HEK293 (cell line): ENCODE results near the gene SF3B2.

Experiments used
- CTCF ChIA-PET: fragments of 350-600 bp; formaldehyde crosslinking; extraction: SDS; loops from one replicate; lab custom pipeline; 2021; ENCODE audit warnings: antibody characterized with exemption; lab: Yijun Ruan, JAX
- POLR2A ChIA-PET: fragments of 300-600 bp; formaldehyde crosslinking; extraction: SDS; loops from one replicate; lab custom pipeline; 2020; ENCODE audit warnings: antibody characterized with exemption, inconsistent platforms; lab: Yijun Ruan, JAX
- H3K27ac ChIP-seq: fragments of 200-500 bp; sonication (Bioruptor generic); 2 replicates; pipeline ENCODE4 v1.5.1; 2014; ENCODE audit warnings: low read depth, low read length, control low read depth, inconsistent platforms; ENCODE audit errors: extremely low read depth
- H3K36me3 ChIP-seq, 2 experiments: fragments of 200-500 bp in 1 of 2; sonication (Bioruptor generic) in 1 of 2; 1 replicate in 1 of 2; 2 replicates in 1 of 2; pipeline ENCODE4 v1.5.1; 2014 to 2017; ENCODE audit warnings: inconsistent platforms in 2 of 2, low read length in 2 of 2; ENCODE audit not compliant: control insufficient read depth in 2 of 2, insufficient read depth in 1 of 2
- H3K4me1 ChIP-seq: fragments of 200-500 bp; sonication (Bioruptor generic); 2 replicates; pipeline ENCODE4 v1.5.1; 2014; ENCODE audit warnings: mild to moderate bottlenecking, low read length, inconsistent platforms; ENCODE audit not compliant: control insufficient read depth, insufficient read depth
- H3K4me3 ChIP-seq: 2 replicates; pipeline ENCODE4 v1.5.1; 2011; ENCODE audit warnings: low read depth, mild to moderate bottlenecking, control low read depth, low read length, moderate library complexity
- H3K9me3 ChIP-seq: fragments of 200-500 bp; sonication (Bioruptor generic); 2 replicates; pipeline ENCODE4 v1.5.1; 2014; ENCODE audit warnings: low read depth, low read length, inconsistent platforms; ENCODE audit not compliant: control insufficient read depth, insufficient read depth
- GFI1B ChIP-seq: fragments of 450-650 bp; formaldehyde crosslinking; IDR thresholded peaks from 2 replicates; pipeline ENCODE4 v1.5.1; 2016; ENCODE audit warnings: missing biosample characterization, missing genetic modification characterization
- IKZF3 ChIP-seq: fragments of 450-650 bp; IDR thresholded peaks from 2 replicates; pipeline ENCODE4 v1.5.0; 2018; ENCODE audit warnings: missing biosample characterization, mild to moderate bottlenecking, missing genetic modification characterization, moderate library complexity
- KLF16 ChIP-seq: fragments of 450-650 bp; formaldehyde crosslinking; IDR thresholded peaks from 2 replicates; pipeline ENCODE4 v1.5.1; 2017; ENCODE audit warnings: missing biosample characterization, missing genetic modification characterization
- KLF9 ChIP-seq: fragments of 450-650 bp; formaldehyde crosslinking; IDR thresholded peaks from 2 replicates; pipeline ENCODE4 v1.5.1; 2016; ENCODE audit warnings: missing biosample characterization, missing genetic modification characterization, low read depth
- PATZ1 ChIP-seq: fragments of 450-650 bp; formaldehyde crosslinking; IDR thresholded peaks from 2 replicates; pipeline ENCODE4 v1.5.1; 2016; ENCODE audit warnings: missing biosample characterization, missing genetic modification characterization
- SP7 ChIP-seq: fragments of 450-650 bp; formaldehyde crosslinking; IDR thresholded peaks from 2 replicates; pipeline ENCODE4 v1.5.1; 2016; ENCODE audit warnings: missing biosample characterization, missing genetic modification characterization
- ZBTB49 ChIP-seq: fragments of 450-650 bp; formaldehyde crosslinking; IDR thresholded peaks from 2 replicates; pipeline ENCODE4 v1.5.1; 2016; ENCODE audit warnings: missing biosample characterization, missing genetic modification characterization, low read depth
- ZIC2 ChIP-seq: fragments of 450-650 bp; formaldehyde crosslinking; IDR thresholded peaks from 2 replicates; pipeline ENCODE4 v1.5.1; 2016; ENCODE audit warnings: missing biosample characterization, missing genetic modification characterization
- ZNF146 ChIP-seq: fragments of 450-650 bp; formaldehyde crosslinking; IDR thresholded peaks from 2 replicates; pipeline ENCODE4 v1.5.1; 2016; ENCODE audit warnings: missing biosample characterization, missing genetic modification characterization
- ZNF362 ChIP-seq: fragments of 450-650 bp; formaldehyde crosslinking; IDR thresholded peaks from 2 replicates; pipeline ENCODE4 v1.5.1; 2016; ENCODE audit warnings: missing biosample characterization, missing genetic modification characterization
- ZNF423 ChIP-seq: fragments of 450-650 bp; formaldehyde crosslinking; IDR thresholded peaks from 2 replicates; pipeline ENCODE4 v1.5.1; 2016; ENCODE audit warnings: missing biosample characterization, missing genetic modification characterization
- ZNF544 ChIP-seq: fragments of 450-650 bp; formaldehyde crosslinking; IDR thresholded peaks from 2 replicates; pipeline ENCODE4 v1.5.0; 2017; ENCODE audit warnings: missing biosample characterization, missing genetic modification characterization
- ZNF549 ChIP-seq: fragments of 450-650 bp; IDR thresholded peaks from 2 replicates; pipeline ENCODE4 v1.5.1; 2018; ENCODE audit warnings: missing biosample characterization, missing genetic modification characterization, mild to moderate bottlenecking, inconsistent platforms, moderate library complexity
- ZNF580 ChIP-seq: fragments of 450-650 bp; formaldehyde crosslinking; IDR thresholded peaks from 2 replicates; pipeline ENCODE4 v1.5.1; 2016; ENCODE audit warnings: missing biosample characterization, missing genetic modification characterization
- ZNF645 ChIP-seq: fragments of 450-650 bp; formaldehyde crosslinking; IDR thresholded peaks from 2 replicates; pipeline ENCODE4; 2016; ENCODE audit warnings: missing biosample characterization, missing genetic modification characterization
- ZNF768 ChIP-seq: fragments of 450-650 bp; formaldehyde crosslinking; IDR thresholded peaks from 2 replicates; pipeline ENCODE4 v1.5.1; 2018; ENCODE audit warnings: missing biosample characterization, mild to moderate bottlenecking, missing genetic modification characterization
- ZSCAN4 ChIP-seq: fragments of 450-650 bp; formaldehyde crosslinking; IDR thresholded peaks from 2 replicates; pipeline ENCODE4 v1.5.1; 2017; ENCODE audit warnings: missing biosample characterization, missing genetic modification characterization

SF3B2 gene

GRCh38 chr11:66006891-66007176 is 45.3 kb upstream of the SF3B2 start (continued):
- TF ChIP-seq ZSCAN4 (tag by site-specific recombination): no peak

- Histone ChIP-seq H3K9me3 (no peaks in the 10 kb centered on the region), H3K4me1 (no peaks in the 10 kb centered on the region), H3K36me3 (peaks cover 0 to 31% of the 10 kb centered on the region in 2 experiments; a peak in 1 of 3 replicates), H3K27ac (no peak overlapping the region), H3K4me3 (no peak overlapping the region)
- TF ChIP-seq ZNF544 (tag by site-specific recombination) (no peak), ZNF362 (tag by site-specific recombination) (no peak), IKZF3 (no peak), ZNF146 (tag by site-specific recombination) (no peak), SP7 (tag by site-specific recombination) (peak; percentile 53; the same call in 1 of the 2 replicates), PATZ1 (tag by site-specific recombination) (0 out of 2 replicates have a peak, but pooled peaks have one; percentile 21), ZBTB49 (tag by site-specific recombination) (no peak), ZNF549 (tag by site-specific recombination) (no peak), GFI1B (tag by site-specific recombination) (no peak), ZNF423 (tag by site-specific recombination) (no peak), ZIC2 (tag by site-specific recombination) (peak; percentile 61)
- ChIA-PET CTCF (interaction anchor here (0.6 to 2.2 kb wide), 5 partner anchors 15 to 185 kb away, joined by 3 to 11 read pairs (median 3); partner anchors contain the start of gene MUS81), POLR2A (no interaction called here)
Observed at GRCh38 chr11:66007201-66007634, 44.9 kb upstream of the SF3B2 start.

- Histone ChIP-seq H3K27ac (no peak overlapping the region), H3K36me3 (peaks cover 0 to 31% of the 10 kb centered on the region in 2 experiments; a peak in 1 of 3 replicates), H3K9me3 (no peaks in the 10 kb centered on the region), H3K4me1 (no peaks in the 10 kb centered on the region), H3K4me3 (no peak overlapping the region)
- POLR2A ChIA-PET: interaction anchor here (1.2 to 1.4 kb wide), 2 partner anchors 149 to 150 kb away, joined by 3 to 4 read pairs; no protein-coding TSS in a partner anchor
- CTCF ChIA-PET: interaction anchor here (0.9 to 2.2 kb wide), 4 partner anchors 14 to 166 kb away, joined by 3 to 11 read pairs (median 8); no protein-coding TSS in a partner anchor
- TF ChIP-seq KLF9 (tag by site-specific recombination) (no peak), ZNF768 (tag by site-specific recombination) (peak; percentile 86), ZNF645 (no peak), ZNF580 (tag by site-specific recombination) (0 out of 2 replicates have a peak, but pooled peaks have one; percentile 43), KLF16 (no peak)
Observed at GRCh38 chr11:66008095-66008467, 44.1 kb upstream of the SF3B2 start.
